Pancreas (tissue), 10 donors: ENCODE measurements around the gene SNX24. TPM values are rescaled to one million over a fixed set of nuclear protein-coding genes. Genes with fewer than 3 reads are reported as not detected.

Source experiments
- ATAC-seq, 4 donors: fragments of 200-7000 bp; cut with Tn5 transposase; one replicate each; pipeline versions ENCODE4 v1.8.0 to v1.9.1; 2020; ENCODE audit warnings: mild to moderate bottlenecking in 4 of 4, moderate library complexity in 4 of 4
- DNase-seq, 6 donors: peaks; one replicate each; pipeline ENCODE4 v3.0.0-alpha.2; 2020
- FAIRE-seq: peaks from 2 replicates; lab custom pipeline; 2012; peaks lifted over from hg19 to GRCh38; lab: Jason Lieb, UNC
- H3K27ac ChIP-seq, 4 donors: fragments of 200-600 bp; sonication (generic); 1 replicate in 3 of 4; 2 replicates in 1 of 4; pipeline versions ENCODE4 v1.5.0 to v1.8.0; 2020
- H3K27me3 ChIP-seq, 4 donors: fragments of 200-600 bp; one replicate each; pipeline ENCODE4 v1.8.0; 2021
- H3K36me3 ChIP-seq, 3 donors: fragments of 200-600 bp; sonication (generic) in 1 of 3; one replicate each; pipeline versions ENCODE4 v1.5.0 to v1.8.0; 2020 to 2021
- H3K4me1 ChIP-seq, 3 donors: fragments of 200-600 bp; one replicate each; pipeline ENCODE4 v1.8.0; 2021
- H3K4me3 ChIP-seq, 4 donors: fragments of 200-600 bp; sonication (generic) in 2 of 4; one replicate each; pipeline versions ENCODE4 v1.5.0 to v1.8.0; 2020 to 2021
- H3K9me3 ChIP-seq, 4 donors: fragments of 200-600 bp; one replicate each; pipeline ENCODE4 v1.8.0; 2021
- CTCF ChIP-seq, 4 donors: fragments of 200-600 bp; sonication (generic) in 3 of 4; IDR thresholded peaks; one replicate each; pipeline versions ENCODE4 v1.5.0 to v1.8.0; 2021; ENCODE audit warnings: antibody characterized with exemption in 4 of 4
- WGBS, 2 donors: extraction: QIAGEN DNeasy Blood & Tissue Kit; methylation state at CpG; one replicate each; pipeline ENCODE4 v1.1.7; 2013; 5-methylcytosine and 5-hydroxymethylcytosine counted together
- intact Hi-C, 3 donors: fragments of 100-400 bp; cut with DNase I; formaldehyde crosslinking; loops; one replicate each; pipeline versions ENCODE4 v1.11.1 to v1.14.2; 2022
- polyA plus RNA-seq, 2 donors: library from polyadenylated mRNA; stranded (reverse); fragments of 200-250 nt; gene quantifications; one replicate each; pipeline ENCODE4 v1.2.3, GENCODE V29; 2013
- total RNA-seq, 6 donors: library from RNA; stranded (reverse); fragmentation: NEBNext Ultra II Directional in 4 of 6; extraction: Animal tissue kit (Norgen Biotek cat#: 25700) in 4 of 6; gene quantifications; one replicate each; pipeline versions ENCODE4 v1.2.1 to v1.2.4, GENCODE V29; 2021 to 2023
- donor health status: healthy with polysubstance abuse.
- donor health status: DM: no; HTN: no; CAD: no; lungs with moderate emphysema.
- donor health status: DM: no; HTN: no; CAD: no.
- donor health status: control.
- donor health status: control.
- donor health status: Bipolar disorder and iron deficiency.
- donor health status: DM: yes; HTN: yes; CAD: no.
- donor health status: DM: no; HTN: no; CAD: no.
- donor health status: DM: no; HTN: no; CAD: no.
- donor health status: DM: yes; HTN: yes; CAD: no.

Gene SNX24
- total and polyA plus RNA-seq, 8 donors = 5.2 to 10.0 (median 6.9) TPM

GRCh38 chr5:122997294-122997693 is 151.9 kb downstream of the SNX24 start:
- Histone ChIP-seq H3K27me3 (no peaks in the 10 kb centered on the region), H3K36me3 (no peaks in the 10 kb centered on the region), H3K4me3 (no peak overlapping the region), H3K27ac (no peak overlapping the region), H3K4me1 (no peaks in the 10 kb centered on the region), H3K9me3 (no peaks in the 10 kb centered on the region)
- intact Hi-C loops = no loop called here
- FAIRE-seq = no peak
- no peak for ATAC-seq
- 63 to 82% methylated on average over 7 of the region's 7 CpGs for WGBS, 2 donors
- DNase-seq = no peak
- TF ChIP-seq CTCF (IDR thresholded peaks at IDR 0.05) = no peak

GRCh38 chr5:122999947-123000563 is 154.6 kb downstream of the SNX24 start:
- TF ChIP-seq CTCF (IDR thresholded peaks at IDR 0.05) = peak; percentile 31 to 57 (median 38)
- H3K36me3 ChIP-seq = no peaks in the 10 kb centered on the region
- H3K27ac ChIP-seq = no peak overlapping the region
- peak; percentile 78 to 96 (median 90) for ATAC-seq
- FAIRE-seq = no peak
- intact Hi-C loops = no loop called here
- DNase-seq = peak; percentile 50 to 77 (median 65)
- H3K9me3 ChIP-seq = no peaks in the 10 kb centered on the region
- no peaks in the 10 kb centered on the region for H3K27me3 ChIP-seq
- H3K4me3 ChIP-seq = no peak overlapping the region
- 41 to 47% methylated on average over 10 of the region's 10 CpGs for WGBS, 2 donors
- H3K4me1 ChIP-seq = no peaks in the 10 kb centered on the region

- WGBS, 2 donors = 96 to 97% methylated on average over 1 of the region's 1 CpG
- TF ChIP-seq CTCF (IDR thresholded peaks at IDR 0.05) = no peak
- H3K4me3 ChIP-seq = no peak overlapping the region
- ATAC-seq (no peak), DNase-seq (no peak), FAIRE-seq (no peak)
- no peak overlapping the region for H3K27ac ChIP-seq
- no peaks in the 10 kb centered on the region for H3K36me3 ChIP-seq
- H3K4me1 ChIP-seq = no peaks in the 10 kb centered on the region
- H3K27me3 ChIP-seq = no peaks in the 10 kb centered on the region
- intact Hi-C loops = no loop called here
- no peaks in the 10 kb centered on the region for H3K9me3 ChIP-seq
These were observed 155.3 kb downstream of the SNX24 start for GRCh38 chr5:123000731-123001130.

DNA sequence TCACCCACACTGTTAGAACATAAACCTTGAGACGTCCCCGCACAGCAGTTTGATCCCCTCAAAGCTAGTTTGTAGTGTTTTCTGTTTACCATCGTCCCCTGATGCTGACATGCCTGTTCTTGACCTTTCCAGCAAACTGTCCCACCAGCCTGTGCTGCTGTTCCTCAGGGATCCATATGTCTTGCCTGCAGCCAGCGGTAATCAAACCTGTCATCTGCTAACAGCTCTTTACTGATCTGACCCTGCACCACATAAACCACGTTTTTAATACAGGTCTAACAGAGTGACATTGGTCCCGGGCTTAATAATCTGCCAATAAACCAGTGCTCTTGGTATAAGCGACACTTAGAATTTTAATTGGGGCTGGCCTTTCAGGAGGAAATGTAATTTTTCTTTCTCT is 156.4 kb downstream of the SNX24 start:
- Histone ChIP-seq H3K27me3 (no peaks in the 10 kb centered on the region), H3K4me3 (no peak overlapping the region), H3K36me3 (no peaks in the 10 kb centered on the region), H3K27ac (no peak overlapping the region), H3K9me3 (no peaks in the 10 kb centered on the region), H3K4me1 (no peaks in the 10 kb centered on the region)
- WGBS, 2 donors = 78 to 81% methylated on average over 7 of the region's 7 CpGs
- intact Hi-C loops = no loop called here
- no peak for DNase-seq
- ATAC-seq = no peak
- FAIRE-seq = no peak
- no peak for TF ChIP-seq CTCF (IDR thresholded peaks at IDR 0.05)

GRCh38 chr5:123007182-123007581 is 161.8 kb downstream of the SNX24 start:
- H3K4me3 ChIP-seq = no peak overlapping the region
- intact Hi-C loops = no loop called here
- TF ChIP-seq CTCF (IDR thresholded peaks at IDR 0.05) = no peak
- H3K9me3 ChIP-seq = no peaks in the 10 kb centered on the region
- no peaks in the 10 kb centered on the region for H3K36me3 ChIP-seq
- 80 to 82% methylated on average over 6 of the region's 6 CpGs for WGBS, 2 donors
- DNase-seq (no peak), FAIRE-seq (no peak), ATAC-seq (no peak)
- no peaks in the 10 kb centered on the region for H3K4me1 ChIP-seq
- H3K27me3 ChIP-seq = no peaks in the 10 kb centered on the region
- no peak overlapping the region for H3K27ac ChIP-seq
